WTC11 (cell line): ENCODE results near the gene MRGPRX2. TPM values are rescaled to one million over a fixed set of nuclear protein-coding genes. Genes with fewer than 3 reads are reported as not detected.

ENCODE experiments used
- ATAC-seq: fragments of 200-7000 bp; cut with Tn5 transposase; 2 replicates; pipeline ENCODE4 v1.10.0; 2021; ENCODE audit warnings: mild to moderate bottlenecking, moderate library complexity
- CTCF ChIA-PET: fragments of 300-600 bp; sonication (Branson Sonifier 250); formaldehyde crosslinking; loops from one replicate; lab custom pipeline; 2021; ENCODE audit warnings: antibody characterized with exemption; lab: Charles Lee
- POLR2A ChIA-PET: fragments of 350-600 bp; sonication (Branson Sonifier 250); formaldehyde crosslinking; loops from one replicate; lab custom pipeline; 2021; ENCODE audit warnings: antibody characterized with exemption; lab: Charles Lee
- DNase-seq: peaks from one replicate; pipeline ENCODE4 v3.0.0; 2021; ENCODE audit warnings: low spot score
- H3K27ac Mint-ChIP-seq: 2 replicates; pipeline ENCODE4 v1.8.0; 2021; ENCODE audit warnings: mixed read lengths
- H3K27me3 Mint-ChIP-seq: 2 replicates; pipeline ENCODE4 v1.8.0; 2021; ENCODE audit warnings: low read depth, mild to moderate bottlenecking, moderate library complexity, mixed read lengths
- H3K36me3 Mint-ChIP-seq: 2 replicates; pipeline ENCODE4 v1.8.0; 2021; ENCODE audit warnings: mixed read lengths
- H3K4me1 Mint-ChIP-seq: 2 replicates; pipeline ENCODE4 v1.8.0; 2022; ENCODE audit warnings: mixed read lengths
- H3K4me3 Mint-ChIP-seq: 2 replicates; pipeline ENCODE4 v1.8.0; 2021; ENCODE audit warnings: mild to moderate bottlenecking, moderate library complexity, mixed read lengths
- H3K9me3 Mint-ChIP-seq: 2 replicates; pipeline ENCODE4 v1.8.0; 2021; ENCODE audit warnings: mixed read lengths
- AFF4 ChIP-seq: sonication (generic); formaldehyde crosslinking; IDR thresholded peaks from 2 replicates; pipeline ENCODE4 v1.8.1; 2023; ENCODE audit warnings: mild to moderate bottlenecking, missing genetic modification reagents, borderline replicate concordance
- CREB1 ChIP-seq: sonication (generic); formaldehyde crosslinking; IDR thresholded peaks from 2 replicates; pipeline ENCODE4 v1.8.0; 2023; ENCODE audit warnings: mild to moderate bottlenecking, missing genetic modification reagents
- EMX1 ChIP-seq: fragments of 250-450 bp; sonication (Bioruptor Pico); IDR thresholded peaks from 2 replicates; pipeline ENCODE4 v1.8.0; 2021; ENCODE audit warnings: mild to moderate bottlenecking
- ESRRA ChIP-seq: sonication (generic); formaldehyde crosslinking; IDR thresholded peaks from 2 replicates; pipeline ENCODE4 v1.8.1; 2022; ENCODE audit warnings: mild to moderate bottlenecking, missing genetic modification reagents, borderline replicate concordance
- HMGA2 ChIP-seq: fragments of 250-450 bp; sonication (Bioruptor Pico); IDR thresholded peaks from 2 replicates; pipeline ENCODE4 v1.4.0; 2021; ENCODE audit warnings: mild to moderate bottlenecking, moderate library complexity
- JAZF1 ChIP-seq: fragments of 250-450 bp; sonication (Bioruptor Pico); IDR thresholded peaks from 2 replicates; pipeline ENCODE4 v1.9.0; 2021; ENCODE audit warnings: moderate library complexity, mild to moderate bottlenecking, inconsistent platforms
- NFE2L1 ChIP-seq: sonication (generic); formaldehyde crosslinking; IDR thresholded peaks from 2 replicates; pipeline ENCODE4 v1.8.1; 2023; ENCODE audit warnings: missing genetic modification reagents
- NR1H2 ChIP-seq: sonication (generic); formaldehyde crosslinking; IDR thresholded peaks from 2 replicates; pipeline ENCODE4 v1.9.0; 2021; ENCODE audit warnings: mild to moderate bottlenecking, moderate library complexity, missing genetic modification reagents
- NR2C2 ChIP-seq: sonication (generic); formaldehyde crosslinking; IDR thresholded peaks from 2 replicates; pipeline ENCODE4 v1.8.0; 2022; ENCODE audit warnings: mild to moderate bottlenecking, missing genetic modification reagents
- OVOL2 ChIP-seq: fragments of 250-450 bp; sonication (Bioruptor Pico); IDR thresholded peaks from 2 replicates; pipeline ENCODE4 v1.9.0; 2021; ENCODE audit warnings: mild to moderate bottlenecking, borderline replicate concordance
- SMAD3 ChIP-seq: sonication (generic); formaldehyde crosslinking; IDR thresholded peaks from 2 replicates; pipeline ENCODE4 v1.8.0; 2022; ENCODE audit warnings: missing genetic modification reagents, mild to moderate bottlenecking, borderline replicate concordance
- TEAD1 ChIP-seq: sonication (generic); formaldehyde crosslinking; IDR thresholded peaks from 2 replicates; pipeline ENCODE4 v1.8.0; 2022; ENCODE audit warnings: mild to moderate bottlenecking, missing genetic modification reagents
- TP53 ChIP-seq: sonication (generic); formaldehyde crosslinking; IDR thresholded peaks from 2 replicates; pipeline ENCODE4 v1.8.1; 2023; ENCODE audit warnings: mild to moderate bottlenecking, missing genetic modification reagents
- ZBTB43 ChIP-seq: sonication (generic); formaldehyde crosslinking; IDR thresholded peaks from 2 replicates; pipeline ENCODE4 v1.8.1; 2023; ENCODE audit warnings: mild to moderate bottlenecking, missing genetic modification reagents
- ZNF121 ChIP-seq: sonication (generic); formaldehyde crosslinking; IDR thresholded peaks from 2 replicates; pipeline ENCODE4 v1.8.0; 2023; ENCODE audit warnings: missing genetic modification reagents
- ZNF317 ChIP-seq: sonication (generic); formaldehyde crosslinking; IDR thresholded peaks from 2 replicates; pipeline ENCODE4 v1.8.1; 2023; ENCODE audit warnings: low read depth, mild to moderate bottlenecking, moderate library complexity, missing genetic modification reagents, borderline replicate concordance
- ZNF512 ChIP-seq: sonication (generic); formaldehyde crosslinking; IDR thresholded peaks from 2 replicates; pipeline ENCODE4 v1.8.1; 2022; ENCODE audit warnings: missing genetic modification reagents, borderline replicate concordance
- total RNA-seq: library from RNA; stranded (reverse); gene quantifications from 3 replicates; pipeline ENCODE4 v1.2.3, GENCODE V29; 2021

Gene MRGPRX2
- total RNA-seq, 1 experiment from 2014 or later, result not detected

- ChIA-PET POLR2A (no interaction called here), CTCF (no interaction called here)
- ATAC-seq (no peak), DNase-seq (no peak)
- Mint-ChIP-seq H3K27ac (no peak overlapping the region), H3K4me1 (no peaks in the 10 kb centered on the region), H3K27me3 (peaks cover 4% of the 10 kb centered on the region), H3K36me3 (no peaks in the 10 kb centered on the region), H3K4me3 (no peak overlapping the region), H3K9me3 (peaks cover 14% of the 10 kb centered on the region)
- TF ChIP-seq ZNF512 (CRISPR knock-in tag), result no peak
These were observed 24.3 kb upstream of the MRGPRX2 start for GRCh38 chr11:19084661-19085315.

- Mint-ChIP-seq H3K27ac (no peak overlapping the region), H3K4me1 (no peaks in the 10 kb centered on the region), H3K27me3 (peaks cover 4% of the 10 kb centered on the region), H3K4me3 (no peak overlapping the region), H3K9me3 (peaks cover 10% of the 10 kb centered on the region), H3K36me3 (no peaks in the 10 kb centered on the region)
- POLR2A ChIA-PET, result interaction anchor here (0.5 kb wide), 1 partner anchor 191 kb away, joined by 3 read pairs; no protein-coding TSS in a partner anchor
- DNase-seq, result no peak
- CTCF ChIA-PET, result interaction anchor here (0.5 to 0.6 kb wide), 2 partner anchors 11 to 327 kb away, joined by 3 read pairs; no protein-coding TSS in a partner anchor
- TF ChIP-seq SMAD3 (CRISPR knock-in tag) (no peak), NR1H2 (CRISPR knock-in tag) (no peak), TP53 (CRISPR knock-in tag) (no peak), TEAD1 (CRISPR knock-in tag) (no peak), EMX1 (CRISPR knock-in tag) (no peak), ZNF317 (no peak), AFF4 (no peak), ZBTB43 (no peak), ZNF121 (CRISPR knock-in tag) (no peak), ESRRA (CRISPR knock-in tag) (no peak), ZNF512 (CRISPR knock-in tag) (no peak), NFE2L1 (no peak), JAZF1 (CRISPR knock-in tag) (no peak), CREB1 (CRISPR knock-in tag) (no peak), NR2C2 (CRISPR knock-in tag) (no peak), HMGA2 (CRISPR knock-in tag) (no peak), OVOL2 (CRISPR knock-in tag) (no peak)
- TF ChIP-seq, all 79 proteins: peak for 0
- no peak for ATAC-seq
These were observed 22.6 kb upstream of the MRGPRX2 start for GRCh38 chr11:19083166-19083565.
